GM12875 (cell line): ENCODE results near the gene HK1.
"Not testable (repeated sequence)": the region's sequence is repeated elsewhere in the genome, so short reads cannot be mapped to it uniquely, and the experiment has no call there.

ENCODE experiments used
- H3K4me3 ChIP-seq: one replicate; pipeline ENCODE4 v1.5.1; 2011; ENCODE audit warnings: low read depth, low read length, control low read depth
- CTCF ChIP-seq: IDR thresholded peaks from 2 replicates; pipeline ENCODE4 v1.5.1; 2011; ENCODE audit warnings: low read depth, mild to moderate bottlenecking, control low read depth, inconsistent platforms, low read length, moderate library complexity, borderline replicate concordance; ENCODE audit not compliant: insufficient read depth

Gene HK1

GRCh38 chr10:69318106-69318866 is 40.0 kb downstream of the HK1 start:
- H3K4me3 ChIP-seq, result peak overlapping the region; percentile 81
- no peak for TF ChIP-seq CTCF

GRCh38 chr10:69318867-69319727 is 40.8 kb downstream of the HK1 start:
- peak overlapping the region; percentile 81 for H3K4me3 ChIP-seq
- TF ChIP-seq CTCF, result no peak

GRCh38 chr10:69319841-69320316 is 41.6 kb downstream of the HK1 start:
- TF ChIP-seq CTCF, result no peak
- H3K4me3 ChIP-seq, result peak overlapping the region; percentile 81

GRCh38 chr10:69320521-69320920 is 42.2 kb downstream of the HK1 start:
- TF ChIP-seq CTCF, result no peak
- peak overlapping the region; percentile 81 for H3K4me3 ChIP-seq

- no peak for TF ChIP-seq CTCF
- H3K4me3 ChIP-seq, result no peak overlapping the region
Observed at GRCh38 chr10:69321039-69321715, 42.9 kb downstream of the HK1 start.

- TF ChIP-seq CTCF, result no peak
- H3K4me3 ChIP-seq, result no peak overlapping the region
Observed at GRCh38 chr10:69321865-69322264, 43.6 kb downstream of the HK1 start.

- H3K4me3 ChIP-seq, result not testable (repeated sequence)
Observed at GRCh38 chr10:69322346-69322745, 44.0 kb downstream of the HK1 start.
